SK-N-SH (cell line): ENCODE data around the gene CHAF1A. TPM values are rescaled to one million over a fixed set of nuclear protein-coding genes. Genes with fewer than 3 reads are reported as not detected.

Experiments used
- CTCF ChIA-PET: fragments of 300-600, 350-600 bp; formaldehyde crosslinking; extraction: SDS; loops from one replicate; lab custom pipeline; 2021; lab: Yijun Ruan, JAX
- POLR2A ChIA-PET: fragments of 350-600 bp; sonication (Branson Sonifier 250); formaldehyde crosslinking; extraction: SDS; loops from one replicate; lab custom pipeline; 2020; ENCODE audit warnings: antibody characterized with exemption, inconsistent platforms; lab: Yijun Ruan, JAX
- DNase-seq: peaks from one replicate; pipeline ENCODE4 v3.0.0; 2012
- H2AFZ ChIP-seq: fragments of 200-600 bp; sonication (generic); 2 replicates; pipeline ENCODE4 v1.8.1; 2016; ENCODE audit warnings: antibody characterized with exemption, mild to moderate bottlenecking, low read depth
- H3F3A ChIP-seq: fragments of 200-600 bp; sonication (generic); replicated peaks from 2 replicates; pipeline ENCODE3; 2016; ENCODE audit warnings: antibody characterized with exemption, mild to moderate bottlenecking; ENCODE audit not compliant: insufficient read depth
- H3K27ac ChIP-seq, 2 experiments: fragments of 200-500 bp in 1 of 2; fragments of 200-600 bp in 1 of 2; sonication (Bioruptor generic) in 1 of 2; sonication (generic), shearing (Covaris generic) in 1 of 2; 2 replicates each; pipeline versions ENCODE4 v1.5.1 to v1.6.1; 2014 to 2016; ENCODE audit warnings: low read depth in 2 of 2, inconsistent platforms in 1 of 2, low read length in 1 of 2, mild to moderate bottlenecking in 1 of 2, mixed read lengths in 1 of 2
- H3K27me3 ChIP-seq: fragments of 200-600 bp; sonication (generic), shearing (Covaris generic); 2 replicates; pipeline ENCODE4 v1.6.1; 2016; ENCODE audit warnings: mixed run types; ENCODE audit not compliant: insufficient read depth
- H3K36me3 ChIP-seq, 2 experiments: fragments of 200-500 bp in 1 of 2; fragments of 200-600 bp in 1 of 2; sonication (Bioruptor generic) in 1 of 2; sonication (generic) in 1 of 2; replicated peaks in 1 of 2; 2 replicates each; pipeline versions ENCODE3 to v1.5.1; 2014 to 2016; ENCODE audit warnings: low read length in 1 of 2, mild to moderate bottlenecking in 1 of 2; ENCODE audit not compliant: insufficient read depth in 2 of 2, control insufficient read depth in 1 of 2
- H3K4me1 ChIP-seq, 2 experiments: fragments of 200-500 bp in 1 of 2; fragments of 200-600 bp in 1 of 2; sonication (Bioruptor generic) in 1 of 2; sonication (generic), shearing (Covaris generic) in 1 of 2; 2 replicates each; pipeline versions ENCODE4 v1.5.1 to v1.6.1; 2014 to 2016; ENCODE audit warnings: low read depth in 1 of 2, low read length in 1 of 2, mixed run types in 1 of 2; ENCODE audit not compliant: insufficient read depth in 2 of 2, control insufficient read depth in 1 of 2
- H3K4me2 ChIP-seq: fragments of 200-600 bp; sonication (generic), shearing (Covaris generic); 2 replicates; pipeline ENCODE4 v1.6.1; 2017; ENCODE audit warnings: mixed run types
- H3K4me3 ChIP-seq, 2 experiments: fragments of 200-500 bp in 1 of 2; fragments of 200-600 bp in 1 of 2; sonication (Bioruptor generic) in 1 of 2; sonication (generic), shearing (Covaris generic) in 1 of 2; 2 replicates each; pipeline versions ENCODE4 v1.5.1 to v1.8.1; 2014 to 2016; ENCODE audit warnings: low read depth in 2 of 2, inconsistent platforms in 1 of 2, low read length in 1 of 2, mild to moderate bottlenecking in 1 of 2, mixed read lengths in 1 of 2, moderate library complexity in 1 of 2
- H3K79me2 ChIP-seq: fragments of 200-600 bp; sonication (generic); 2 replicates; pipeline ENCODE4 v1.8.1; 2017; ENCODE audit warnings: mild to moderate bottlenecking; ENCODE audit not compliant: insufficient read depth
- H3K9ac ChIP-seq: fragments of 200-600 bp; sonication (generic); 2 replicates; pipeline ENCODE4 v1.6.1; 2017; ENCODE audit warnings: mixed run types
- H3K9me2 ChIP-seq: fragments of 200-600 bp; sonication (generic); 2 replicates; pipeline ENCODE4 v1.6.1; 2017; ENCODE audit warnings: mixed run types
- H3K9me3 ChIP-seq: fragments of 200-600 bp; sonication (generic); 2 replicates; pipeline ENCODE4 v1.6.1; 2017; ENCODE audit warnings: mixed run types, mild to moderate bottlenecking, moderate library complexity
- H4K20me1 ChIP-seq: fragments of 200-600 bp; sonication (generic); 2 replicates; pipeline ENCODE4 v1.6.1; 2017; ENCODE audit warnings: mild to moderate bottlenecking, mixed run types; ENCODE audit not compliant: insufficient read depth
- CHD2 ChIP-seq: fragments of 150-350 bp; IDR thresholded peaks from 2 replicates; pipeline ENCODE4 v1.6.1; 2018; ENCODE audit warnings: low read length; ENCODE audit not compliant: partially characterized antibody
- FOXJ3 ChIP-seq: sonication (generic); formaldehyde crosslinking; IDR thresholded peaks from 2 replicates; pipeline ENCODE4 v1.5.1; 2020; ENCODE audit warnings: mild to moderate bottlenecking, missing genetic modification reagents
- GABPA ChIP-seq: IDR thresholded peaks from 2 replicates; pipeline ENCODE4 v1.4.0; 2012; ENCODE audit warnings: low read depth, mild to moderate bottlenecking
- GATA2 ChIP-seq: sonication (generic); formaldehyde crosslinking; IDR thresholded peaks from 2 replicates; pipeline ENCODE4 v1.5.0; 2020; ENCODE audit warnings: mild to moderate bottlenecking, missing genetic modification reagents
- JUND ChIP-seq: IDR thresholded peaks from 2 replicates; pipeline ENCODE4 v1.4.0; 2012
- NFIC ChIP-seq: IDR thresholded peaks from 2 replicates; pipeline ENCODE4 v1.4.0; 2012; ENCODE audit warnings: borderline replicate concordance
- SIN3A ChIP-seq: IDR thresholded peaks from 2 replicates; pipeline ENCODE4 v1.6.1; 2012; ENCODE audit warnings: low read depth, mild to moderate bottlenecking, low read length, moderate library complexity, borderline replicate concordance
- SMC3 ChIP-seq: IDR thresholded peaks from 2 replicates; pipeline ENCODE4 v1.6.1; 2012; ENCODE audit warnings: low read depth, low read length, improper control_type of control experiment
- YY1 ChIP-seq: IDR thresholded peaks from 2 replicates; pipeline ENCODE4 v1.4.0; 2012; ENCODE audit warnings: low read depth, mild to moderate bottlenecking
- WGBS: methylation state at CpG from one replicate; pipeline ENCODE4 v1.1.6; 2017; ENCODE audit warnings: low lambda C conversion rate; 5-methylcytosine and 5-hydroxymethylcytosine counted together
- polyA plus RNA-seq, 3 experiments: library from polyadenylated mRNA; depleted of rRNA; stranded (reverse); fragments of >200 nt; gene quantifications; 2 replicates each; pipeline ENCODE4 v1.2.3, GENCODE V29; 2012
- TF ChIP-seq, protein P1 (sequence below): IDR thresholded peaks from 2 replicates; pipeline ENCODE4 v1.6.1; 2012; ENCODE audit warnings: mild to moderate bottlenecking, low read depth, low read length, moderate library complexity
- TF ChIP-seq, protein P2 (sequence below): fragments of 150-350 bp; IDR thresholded peaks from 2 replicates; pipeline ENCODE4 v1.6.1; 2017; ENCODE audit warnings: antibody characterized with exemption, low read length, low read depth, borderline replicate concordance
- TF ChIP-seq, protein P3 (sequence below): IDR thresholded peaks from 2 replicates; pipeline ENCODE4 v1.4.0; 2012; ENCODE audit warnings: low read depth
- TF ChIP-seq, protein P4 (sequence below): fragments of 200-600 bp; sonication (generic); IDR thresholded peaks from 2 replicates; pipeline ENCODE4 v1.6.1; 2017; ENCODE audit warnings: antibody characterized with exemption, mild to moderate bottlenecking, moderate library complexity
- TF ChIP-seq, protein P5 (sequence below): fragments of 150-350 bp; IDR thresholded peaks from 2 replicates; pipeline ENCODE4 v1.6.1; 2016; ENCODE audit warnings: mild to moderate bottlenecking, low read depth, low read length
- TF ChIP-seq, protein P6 (sequence below): IDR thresholded peaks from 2 replicates; pipeline ENCODE4; 2012

CHAF1A gene
- polyA plus RNA-seq, 1 of the 3 experiments (the other 2 are of a cell fraction) = 18.0 TPM

DNA sequence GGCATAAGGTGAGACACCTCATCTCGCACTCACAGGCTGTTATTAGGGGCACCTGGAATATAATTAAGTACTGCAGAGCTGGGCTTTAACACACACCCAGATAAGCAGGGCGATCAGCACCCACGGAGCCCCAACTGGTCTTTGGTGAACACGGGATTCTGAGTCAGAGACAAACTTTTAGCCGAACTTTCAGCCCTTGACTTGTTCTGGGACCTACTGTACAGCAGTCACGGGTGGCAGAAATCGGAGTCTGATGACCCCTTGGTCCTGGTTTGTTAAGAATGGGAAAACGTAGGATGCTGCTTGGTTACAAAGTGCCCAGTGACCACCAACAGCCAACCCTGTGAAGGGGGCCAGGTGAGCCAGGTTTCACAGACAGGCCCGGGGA, 11.1 kb upstream of the CHAF1A start:
- 86% methylated on average over 5 of the region's 9 CpGs for WGBS
- Histone ChIP-seq H2AFZ (no peak overlapping the region), H3K4me2 (no peak overlapping the region), H3K9me2 (no peaks in the 10 kb centered on the region), H3K4me1 (peaks cover 0 to 20% of the 10 kb centered on the region in 2 experiments; a peak in 1 of 4 replicates), H3K27me3 (no peaks in the 10 kb centered on the region), H3K9me3 (no peaks in the 10 kb centered on the region), H4K20me1 (peaks cover 91% of the 10 kb centered on the region), H3K79me2 (peaks cover 97% of the 10 kb centered on the region), H3K27ac (no peak overlapping the region; a peak in 1 of 4 replicates), H3K4me3 (no peak overlapping the region), H3K36me3 (peaks cover 6 to 11% of the 10 kb centered on the region in 2 experiments), H3F3A (no peaks in the 10 kb centered on the region)
- ChIA-PET POLR2A (interaction anchor here (0.5 kb wide), 1 partner anchor 43 kb away, joined by 3 read pairs; no protein-coding TSS in a partner anchor), CTCF (interaction anchor here (0.6 to 2.0 kb wide), 3 partner anchors 9 to 28 kb away, joined by 3 to 13 read pairs (median 3); partner anchors contain the start of gene SH3GL1)
- no peak for TF ChIP-seq JUND
- TF ChIP-seq, all 33 proteins: peak for 0
- no peak overlapping the region for H3K9ac ChIP-seq
- DNase-seq = no peak

DNA sequence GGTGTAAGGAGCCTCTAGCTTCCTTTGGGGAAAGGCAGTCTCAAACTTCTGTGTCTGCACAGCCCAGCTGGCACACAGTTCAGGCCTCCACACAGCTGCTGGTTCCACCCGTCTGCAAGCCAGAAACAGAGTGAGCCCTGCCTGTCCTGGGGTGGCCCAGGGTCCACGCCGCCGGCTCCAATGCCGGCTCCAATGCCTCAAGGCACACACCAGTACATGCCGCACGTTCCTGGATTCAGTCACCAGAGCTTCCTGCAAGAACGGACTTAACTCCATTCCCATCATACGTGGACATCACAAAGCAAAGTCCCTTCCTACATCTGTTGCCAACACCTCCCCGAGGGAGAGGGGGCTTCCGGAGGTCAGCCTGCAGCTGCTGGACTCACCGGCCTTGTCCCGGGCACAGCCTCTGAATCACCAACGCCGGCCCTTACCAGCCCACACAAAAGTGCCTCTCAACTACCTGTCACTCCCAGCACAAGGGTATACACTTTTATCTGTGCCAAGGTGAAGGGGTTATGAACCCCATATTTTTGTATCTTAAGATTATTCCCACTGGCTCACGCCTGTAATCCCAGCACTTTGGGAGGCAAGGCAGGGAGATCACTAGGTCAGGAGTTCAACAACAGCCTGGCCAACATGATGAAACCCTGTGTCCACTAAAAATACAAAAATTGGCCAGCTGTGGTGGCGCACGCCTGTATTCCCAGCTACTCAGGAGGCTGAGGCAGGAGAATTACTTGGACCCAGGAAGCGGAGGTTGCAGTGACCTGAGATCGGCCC, 10.5 kb upstream of the CHAF1A start:
- H3F3A ChIP-seq = no peaks in the 10 kb centered on the region
- H3K4me1 ChIP-seq = peaks cover 0 to 20% of the 10 kb centered on the region in 2 experiments; a peak in 1 of 4 replicates
- DNase-seq = no peak
- peaks cover 97% of the 10 kb centered on the region for H3K79me2 ChIP-seq
- H4K20me1 ChIP-seq = peaks cover 93% of the 10 kb centered on the region
- CTCF ChIA-PET = interaction anchor here (0.6 to 2.0 kb wide), 3 partner anchors 9 to 29 kb away, joined by 3 to 13 read pairs (median 3); partner anchors contain the start of gene SH3GL1
- H3K9me2 ChIP-seq = no peaks in the 10 kb centered on the region
- POLR2A ChIA-PET = interaction anchor here (0.5 kb wide), 1 partner anchor 44 kb away, joined by 3 read pairs; no protein-coding TSS in a partner anchor
- H3K9me3 ChIP-seq = no peaks in the 10 kb centered on the region
- H3K9ac ChIP-seq = no peak overlapping the region
- H3K4me3 ChIP-seq = no peak overlapping the region
- peaks cover 9 to 16% of the 10 kb centered on the region in 2 experiments for H3K36me3 ChIP-seq
- H3K4me2 ChIP-seq = no peak overlapping the region
- no peaks in the 10 kb centered on the region for H3K27me3 ChIP-seq
- TF ChIP-seq YY1 = no peak
- TF ChIP-seq, protein P1, sequence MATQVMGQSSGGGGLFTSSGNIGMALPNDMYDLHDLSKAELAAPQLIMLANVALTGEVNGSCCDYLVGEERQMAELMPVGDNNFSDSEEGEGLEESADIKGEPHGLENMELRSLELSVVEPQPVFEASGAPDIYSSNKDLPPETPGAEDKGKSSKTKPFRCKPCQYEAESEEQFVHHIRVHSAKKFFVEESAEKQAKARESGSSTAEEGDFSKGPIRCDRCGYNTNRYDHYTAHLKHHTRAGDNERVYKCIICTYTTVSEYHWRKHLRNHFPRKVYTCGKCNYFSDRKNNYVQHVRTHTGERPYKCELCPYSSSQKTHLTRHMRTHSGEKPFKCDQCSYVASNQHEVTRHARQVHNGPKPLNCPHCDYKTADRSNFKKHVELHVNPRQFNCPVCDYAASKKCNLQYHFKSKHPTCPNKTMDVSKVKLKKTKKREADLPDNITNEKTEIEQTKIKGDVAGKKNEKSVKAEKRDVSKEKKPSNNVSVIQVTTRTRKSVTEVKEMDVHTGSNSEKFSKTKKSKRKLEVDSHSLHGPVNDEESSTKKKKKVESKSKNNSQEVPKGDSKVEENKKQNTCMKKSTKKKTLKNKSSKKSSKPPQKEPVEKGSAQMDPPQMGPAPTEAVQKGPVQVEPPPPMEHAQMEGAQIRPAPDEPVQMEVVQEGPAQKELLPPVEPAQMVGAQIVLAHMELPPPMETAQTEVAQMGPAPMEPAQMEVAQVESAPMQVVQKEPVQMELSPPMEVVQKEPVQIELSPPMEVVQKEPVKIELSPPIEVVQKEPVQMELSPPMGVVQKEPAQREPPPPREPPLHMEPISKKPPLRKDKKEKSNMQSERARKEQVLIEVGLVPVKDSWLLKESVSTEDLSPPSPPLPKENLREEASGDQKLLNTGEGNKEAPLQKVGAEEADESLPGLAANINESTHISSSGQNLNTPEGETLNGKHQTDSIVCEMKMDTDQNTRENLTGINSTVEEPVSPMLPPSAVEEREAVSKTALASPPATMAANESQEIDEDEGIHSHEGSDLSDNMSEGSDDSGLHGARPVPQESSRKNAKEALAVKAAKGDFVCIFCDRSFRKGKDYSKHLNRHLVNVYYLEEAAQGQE = no peak
- no peak for TF ChIP-seq CHD2
- no peak for TF ChIP-seq SMC3
- no peak for TF ChIP-seq JUND
- no peak for TF ChIP-seq FOXJ3 (CRISPR knock-in tag)
- TF ChIP-seq, protein P2, sequence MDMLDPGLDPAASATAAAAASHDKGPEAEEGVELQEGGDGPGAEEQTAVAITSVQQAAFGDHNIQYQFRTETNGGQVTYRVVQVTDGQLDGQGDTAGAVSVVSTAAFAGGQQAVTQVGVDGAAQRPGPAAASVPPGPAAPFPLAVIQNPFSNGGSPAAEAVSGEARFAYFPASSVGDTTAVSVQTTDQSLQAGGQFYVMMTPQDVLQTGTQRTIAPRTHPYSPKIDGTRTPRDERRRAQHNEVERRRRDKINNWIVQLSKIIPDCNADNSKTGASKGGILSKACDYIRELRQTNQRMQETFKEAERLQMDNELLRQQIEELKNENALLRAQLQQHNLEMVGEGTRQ = no peak
- TF ChIP-seq, protein P3, sequence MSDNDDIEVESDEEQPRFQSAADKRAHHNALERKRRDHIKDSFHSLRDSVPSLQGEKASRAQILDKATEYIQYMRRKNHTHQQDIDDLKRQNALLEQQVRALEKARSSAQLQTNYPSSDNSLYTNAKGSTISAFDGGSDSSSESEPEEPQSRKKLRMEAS = no peak
- TF ChIP-seq, protein P4, sequence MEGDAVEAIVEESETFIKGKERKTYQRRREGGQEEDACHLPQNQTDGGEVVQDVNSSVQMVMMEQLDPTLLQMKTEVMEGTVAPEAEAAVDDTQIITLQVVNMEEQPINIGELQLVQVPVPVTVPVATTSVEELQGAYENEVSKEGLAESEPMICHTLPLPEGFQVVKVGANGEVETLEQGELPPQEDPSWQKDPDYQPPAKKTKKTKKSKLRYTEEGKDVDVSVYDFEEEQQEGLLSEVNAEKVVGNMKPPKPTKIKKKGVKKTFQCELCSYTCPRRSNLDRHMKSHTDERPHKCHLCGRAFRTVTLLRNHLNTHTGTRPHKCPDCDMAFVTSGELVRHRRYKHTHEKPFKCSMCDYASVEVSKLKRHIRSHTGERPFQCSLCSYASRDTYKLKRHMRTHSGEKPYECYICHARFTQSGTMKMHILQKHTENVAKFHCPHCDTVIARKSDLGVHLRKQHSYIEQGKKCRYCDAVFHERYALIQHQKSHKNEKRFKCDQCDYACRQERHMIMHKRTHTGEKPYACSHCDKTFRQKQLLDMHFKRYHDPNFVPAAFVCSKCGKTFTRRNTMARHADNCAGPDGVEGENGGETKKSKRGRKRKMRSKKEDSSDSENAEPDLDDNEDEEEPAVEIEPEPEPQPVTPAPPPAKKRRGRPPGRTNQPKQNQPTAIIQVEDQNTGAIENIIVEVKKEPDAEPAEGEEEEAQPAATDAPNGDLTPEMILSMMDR = no peak
- TF ChIP-seq SIN3A = no peak
- no peak for TF ChIP-seq NFIC
- TF ChIP-seq, protein P5, sequence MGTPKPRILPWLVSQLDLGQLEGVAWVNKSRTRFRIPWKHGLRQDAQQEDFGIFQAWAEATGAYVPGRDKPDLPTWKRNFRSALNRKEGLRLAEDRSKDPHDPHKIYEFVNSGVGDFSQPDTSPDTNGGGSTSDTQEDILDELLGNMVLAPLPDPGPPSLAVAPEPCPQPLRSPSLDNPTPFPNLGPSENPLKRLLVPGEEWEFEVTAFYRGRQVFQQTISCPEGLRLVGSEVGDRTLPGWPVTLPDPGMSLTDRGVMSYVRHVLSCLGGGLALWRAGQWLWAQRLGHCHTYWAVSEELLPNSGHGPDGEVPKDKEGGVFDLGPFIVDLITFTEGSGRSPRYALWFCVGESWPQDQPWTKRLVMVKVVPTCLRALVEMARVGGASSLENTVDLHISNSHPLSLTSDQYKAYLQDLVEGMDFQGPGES = no peak
- TF ChIP-seq GABPA = no peak
- TF ChIP-seq, protein P6, sequence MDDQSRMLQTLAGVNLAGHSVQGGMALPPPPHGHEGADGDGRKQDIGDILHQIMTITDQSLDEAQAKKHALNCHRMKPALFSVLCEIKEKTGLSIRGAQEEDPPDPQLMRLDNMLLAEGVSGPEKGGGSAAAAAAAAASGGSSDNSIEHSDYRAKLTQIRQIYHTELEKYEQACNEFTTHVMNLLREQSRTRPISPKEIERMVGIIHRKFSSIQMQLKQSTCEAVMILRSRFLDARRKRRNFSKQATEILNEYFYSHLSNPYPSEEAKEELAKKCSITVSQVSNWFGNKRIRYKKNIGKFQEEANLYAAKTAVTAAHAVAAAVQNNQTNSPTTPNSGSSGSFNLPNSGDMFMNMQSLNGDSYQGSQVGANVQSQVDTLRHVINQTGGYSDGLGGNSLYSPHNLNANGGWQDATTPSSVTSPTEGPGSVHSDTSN = no peak
- no peak for TF ChIP-seq GATA2 (CRISPR knock-in tag)
- H3K27ac ChIP-seq = no peak overlapping the region; a peak in 1 of 4 replicates
- WGBS = 74% methylated on average over 20 of the region's 20 CpGs
- H2AFZ ChIP-seq = no peak overlapping the region
